ENCODE data around the gene CA11. TPM values are rescaled to one million over a fixed set of nuclear protein-coding genes. Genes with fewer than 3 reads are reported as not detected.
A peak's percentile ranks its signal among the peaks of the same experiment; 100 is the strongest.

Gene CA11
- total and polyA plus RNA-seq, 5 donors from 2014 or later: 4.1 to 10.4 (median 6.1) TPM

DNA sequence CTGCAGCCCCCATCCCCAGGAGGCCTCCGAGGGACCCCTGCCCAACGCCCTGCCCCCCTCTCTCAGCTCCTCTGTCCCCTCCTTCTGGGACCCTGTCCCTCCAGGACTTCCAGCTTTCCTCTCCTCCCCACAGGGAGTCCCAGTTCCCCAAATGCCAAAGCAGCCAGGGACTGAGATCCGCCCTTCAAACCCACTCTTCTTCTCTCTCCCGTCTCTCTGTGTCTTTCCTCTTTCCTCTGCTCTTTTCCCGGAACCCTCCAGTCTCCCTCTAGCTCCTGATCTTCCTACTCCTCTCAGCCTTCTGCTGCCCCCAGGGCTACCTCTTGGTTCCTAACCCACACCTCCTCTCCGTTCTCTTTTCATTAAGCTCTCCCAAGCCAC is 377 bp downstream of the CA11 start:
- ATAC-seq (ENCODE audit: low read depth in 2 of 2) (no peak), DNase-seq (no peak)
- Mint-ChIP-seq H3K9me3 (peaks cover 0 to 2% (median 0%) of the 10 kb centered on the region in 7 donors), H3K4me3 (peak overlapping the region; percentile 78 to 98 (median 92)), H3K36me3 (no peaks in the 10 kb centered on the region), H3K4me1 (peaks cover 12 to 69% (median 29%) of the 10 kb centered on the region in 4 donors), H3K27ac (peak overlapping the region; percentile 96 to 99 (median 98)), H3K27me3 (no peaks in the 10 kb centered on the region)
- Histone ChIP-seq H3K4me1 (ENCODE audit: control insufficient read depth, insufficient read depth, low read length, poor library complexity, severe bottlenecking) (peaks cover 37% of the 10 kb centered on the region), H3K27me3 (ENCODE audit: control insufficient read depth, insufficient read depth, low read length) (no peaks in the 10 kb centered on the region), H3K4me3 (ENCODE audit: low read depth, low read length) (peak overlapping the region; percentile 88), H3K27ac (ENCODE audit: insufficient read depth, low read length, poor library complexity, severe bottlenecking) (peak overlapping the region; percentile 92), H3K36me3 (ENCODE audit: control insufficient read depth, insufficient read depth, low read length) (no peaks in the 10 kb centered on the region), H3K9me3 (ENCODE audit: control insufficient read depth in 2 of 2, low read length in 2 of 2) (no peaks in the 10 kb centered on the region)

DNA sequence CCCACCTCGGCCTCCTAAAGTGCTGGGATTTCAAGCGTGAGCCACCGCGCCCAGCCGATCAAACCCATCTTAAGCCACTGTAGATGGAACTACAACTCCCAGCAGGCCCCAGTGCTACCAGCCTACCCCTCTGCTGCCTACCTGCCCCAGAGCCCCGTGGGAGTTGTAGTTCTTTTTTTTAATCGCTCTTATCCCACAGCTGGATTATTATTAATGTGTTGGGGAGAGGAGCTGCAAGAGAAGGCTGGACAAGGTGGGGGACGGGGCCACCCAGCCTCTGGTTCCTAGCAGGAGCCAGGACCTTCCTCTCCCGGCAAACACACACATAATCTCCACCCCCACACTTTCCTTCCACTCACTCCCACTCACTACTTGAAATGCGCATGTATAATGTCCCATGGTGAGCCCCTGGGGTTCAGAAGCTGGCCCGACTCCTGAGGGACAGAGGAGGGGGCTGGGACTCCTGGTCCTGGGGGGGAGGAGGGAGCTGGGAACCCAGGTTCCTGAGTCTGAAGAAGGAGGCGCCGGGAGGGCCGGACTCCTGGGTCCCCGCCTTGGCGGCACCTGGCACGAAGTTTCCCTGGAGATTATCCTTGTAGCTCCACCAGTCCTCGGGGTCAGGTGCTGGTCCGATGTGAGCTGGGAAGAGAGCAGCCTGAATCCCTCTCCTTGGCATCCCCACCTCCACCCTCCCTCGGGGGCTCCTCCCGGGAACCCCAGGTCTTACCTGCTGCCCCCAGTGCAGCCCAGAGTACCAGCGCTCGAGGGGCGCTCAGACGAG is 958 bp downstream of the CA11 start:
- H3K27me3 Mint-ChIP-seq: no peaks in the 10 kb centered on the region
- ATAC-seq (ENCODE audit: low read depth in 2 of 2): peak; percentile 70 to 72
- peak overlapping the region; percentile 92 for H3K27ac ChIP-seq (ENCODE audit: insufficient read depth, low read length, poor library complexity, severe bottlenecking)
- no peaks in the 10 kb centered on the region for H3K36me3 Mint-ChIP-seq
- H3K9me3 Mint-ChIP-seq: peaks cover 0 to 2% (median 0%) of the 10 kb centered on the region in 7 donors
- H3K4me1 Mint-ChIP-seq: peaks cover 12 to 67% (median 29%) of the 10 kb centered on the region in 4 donors
- peak overlapping the region; percentile 53 to 98 (median 96) for H3K27ac Mint-ChIP-seq
- H3K27me3 ChIP-seq (ENCODE audit: control insufficient read depth, insufficient read depth, low read length): no peaks in the 10 kb centered on the region
- no peaks in the 10 kb centered on the region for H3K36me3 ChIP-seq (ENCODE audit: control insufficient read depth, insufficient read depth, low read length)
- peaks cover 37% of the 10 kb centered on the region for H3K4me1 ChIP-seq (ENCODE audit: control insufficient read depth, insufficient read depth, low read length, poor library complexity, severe bottlenecking)
- H3K4me3 ChIP-seq (ENCODE audit: low read depth, low read length): peak overlapping the region; percentile 88
- H3K9me3 ChIP-seq (ENCODE audit: control insufficient read depth in 2 of 2, low read length in 2 of 2): no peaks in the 10 kb centered on the region
- peak overlapping the region; percentile 78 to 98 (median 92) for H3K4me3 Mint-ChIP-seq
- peak; percentile 68 to 88 (median 81) for DNase-seq

DNA sequence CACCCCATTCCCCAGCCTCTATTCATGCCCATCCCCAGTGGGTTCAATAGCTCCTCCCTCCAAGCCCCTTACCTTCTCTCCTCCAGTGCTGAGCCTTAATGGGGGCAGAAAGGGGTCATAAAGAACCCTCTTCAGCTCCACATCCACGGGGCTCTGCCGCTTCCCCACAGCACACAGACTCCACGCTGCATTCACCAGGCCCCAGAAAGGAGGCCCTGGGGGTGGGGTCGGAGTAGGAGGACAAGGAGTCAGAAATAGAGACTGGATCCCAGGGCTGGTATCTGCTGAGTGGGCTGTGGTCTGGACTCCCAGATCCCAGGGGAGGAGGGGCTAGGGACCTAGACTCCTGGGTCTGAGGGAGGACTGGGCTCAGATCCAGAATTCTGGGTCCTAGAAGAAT is 1.6 kb downstream of the CA11 start:
- Mint-ChIP-seq H3K9me3 (peaks cover 0 to 2% (median 0%) of the 10 kb centered on the region in 7 donors), H3K4me3 (peak overlapping the region; percentile 24 to 98 (median 86)), H3K27ac (peak overlapping the region in 1 of 3 donors; percentile 89), H3K4me1 (peaks cover 9 to 66% (median 26%) of the 10 kb centered on the region in 4 donors), H3K36me3 (no peaks in the 10 kb centered on the region), H3K27me3 (no peaks in the 10 kb centered on the region)
- peaks cover 33% of the 10 kb centered on the region for H3K4me1 ChIP-seq (ENCODE audit: control insufficient read depth, insufficient read depth, low read length, poor library complexity, severe bottlenecking)
- H3K27me3 ChIP-seq (ENCODE audit: control insufficient read depth, insufficient read depth, low read length): no peaks in the 10 kb centered on the region
- ATAC-seq (ENCODE audit: low read depth in 2 of 2) (no peak), DNase-seq (no peak)
- H3K4me3 ChIP-seq (ENCODE audit: low read depth, low read length): peak overlapping the region; percentile 88
- no peak overlapping the region for H3K27ac ChIP-seq (ENCODE audit: insufficient read depth, low read length, poor library complexity, severe bottlenecking)
- H3K9me3 ChIP-seq (ENCODE audit: control insufficient read depth in 2 of 2, low read length in 2 of 2): no peaks in the 10 kb centered on the region
- no peaks in the 10 kb centered on the region for H3K36me3 ChIP-seq (ENCODE audit: control insufficient read depth, insufficient read depth, low read length)

DNA sequence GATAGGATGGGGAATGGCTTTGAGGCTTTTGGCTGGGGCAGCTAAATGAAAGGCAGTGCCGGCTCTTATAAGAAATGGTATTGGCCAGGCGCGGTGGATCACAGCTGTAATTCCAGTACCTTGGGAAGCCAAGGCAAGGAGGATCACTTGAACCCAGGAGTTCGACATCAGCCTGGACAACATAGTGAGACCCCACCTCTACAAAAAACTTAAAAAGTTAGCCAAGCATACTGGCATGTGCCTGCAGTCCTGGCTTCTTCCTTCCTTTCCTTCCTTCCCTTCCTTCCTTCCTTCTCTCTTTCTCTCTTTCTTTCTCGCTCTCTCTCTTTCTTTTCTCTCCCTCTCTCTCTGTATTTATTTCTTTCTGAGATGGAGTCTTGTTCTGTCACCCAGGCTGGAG is 3.1 kb downstream of the CA11 start:
- DNase-seq (no peak), ATAC-seq (ENCODE audit: low read depth in 2 of 2) (no peak)
- Histone ChIP-seq H3K9me3 (ENCODE audit: control insufficient read depth in 2 of 2, low read length in 2 of 2) (no peaks in the 10 kb centered on the region), H3K27me3 (ENCODE audit: control insufficient read depth, insufficient read depth, low read length) (no peaks in the 10 kb centered on the region), H3K4me3 (ENCODE audit: low read depth, low read length) (no peak overlapping the region), H3K27ac (ENCODE audit: insufficient read depth, low read length, poor library complexity, severe bottlenecking) (no peak overlapping the region), H3K4me1 (ENCODE audit: control insufficient read depth, insufficient read depth, low read length, poor library complexity, severe bottlenecking) (peaks cover 29% of the 10 kb centered on the region), H3K36me3 (ENCODE audit: control insufficient read depth, insufficient read depth, low read length) (no peaks in the 10 kb centered on the region)
- Mint-ChIP-seq H3K4me3 (peak overlapping the region in 2 of 4 donors; percentile 23 to 66), H3K27ac (no peak overlapping the region), H3K36me3 (peaks cover 4% of the 10 kb centered on the region), H3K4me1 (peaks cover 11 to 68% (median 24%) of the 10 kb centered on the region in 4 donors), H3K27me3 (no peaks in the 10 kb centered on the region), H3K9me3 (peaks cover 0 to 2% (median 0%) of the 10 kb centered on the region in 7 donors)

DNA sequence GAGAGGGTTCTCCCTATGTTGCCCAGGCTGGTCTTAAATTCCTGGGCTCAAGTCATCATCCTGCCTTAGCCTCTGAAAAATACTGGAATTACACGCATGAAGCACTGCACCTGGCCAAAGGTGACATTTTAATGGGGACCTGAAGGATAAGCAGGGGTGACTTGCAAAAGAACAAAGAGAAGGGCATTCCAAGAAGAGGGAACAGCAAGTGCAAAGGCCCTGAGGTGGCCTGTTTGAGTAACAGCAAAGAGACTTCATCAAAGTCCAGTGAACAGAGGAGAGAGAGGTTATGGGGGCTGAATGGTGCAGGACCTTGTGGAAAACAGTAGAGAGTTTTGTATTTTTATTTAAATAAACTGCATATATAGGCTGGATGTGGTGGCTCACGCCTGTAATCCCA is 4.1 kb downstream of the CA11 start:
- H3K4me3 ChIP-seq (ENCODE audit: low read depth, low read length): no peak overlapping the region
- DNase-seq: no peak
- Mint-ChIP-seq H3K36me3 (peaks cover 4% of the 10 kb centered on the region), H3K9me3 (peaks cover 0 to 2% (median 0%) of the 10 kb centered on the region in 7 donors), H3K4me3 (no peak overlapping the region), H3K27ac (no peak overlapping the region), H3K27me3 (no peaks in the 10 kb centered on the region), H3K4me1 (peaks cover 7 to 62% (median 17%) of the 10 kb centered on the region in 4 donors)
- H3K9me3 ChIP-seq (ENCODE audit: control insufficient read depth in 2 of 2, low read length in 2 of 2): no peaks in the 10 kb centered on the region
- H3K27me3 ChIP-seq (ENCODE audit: control insufficient read depth, insufficient read depth, low read length): no peaks in the 10 kb centered on the region
- H3K4me1 ChIP-seq (ENCODE audit: control insufficient read depth, insufficient read depth, low read length, poor library complexity, severe bottlenecking): peaks cover 29% of the 10 kb centered on the region
- no peak overlapping the region for H3K27ac ChIP-seq (ENCODE audit: insufficient read depth, low read length, poor library complexity, severe bottlenecking)
- no peaks in the 10 kb centered on the region for H3K36me3 ChIP-seq (ENCODE audit: control insufficient read depth, insufficient read depth, low read length)
- no peak for ATAC-seq (ENCODE audit: low read depth in 2 of 2)

DNA sequence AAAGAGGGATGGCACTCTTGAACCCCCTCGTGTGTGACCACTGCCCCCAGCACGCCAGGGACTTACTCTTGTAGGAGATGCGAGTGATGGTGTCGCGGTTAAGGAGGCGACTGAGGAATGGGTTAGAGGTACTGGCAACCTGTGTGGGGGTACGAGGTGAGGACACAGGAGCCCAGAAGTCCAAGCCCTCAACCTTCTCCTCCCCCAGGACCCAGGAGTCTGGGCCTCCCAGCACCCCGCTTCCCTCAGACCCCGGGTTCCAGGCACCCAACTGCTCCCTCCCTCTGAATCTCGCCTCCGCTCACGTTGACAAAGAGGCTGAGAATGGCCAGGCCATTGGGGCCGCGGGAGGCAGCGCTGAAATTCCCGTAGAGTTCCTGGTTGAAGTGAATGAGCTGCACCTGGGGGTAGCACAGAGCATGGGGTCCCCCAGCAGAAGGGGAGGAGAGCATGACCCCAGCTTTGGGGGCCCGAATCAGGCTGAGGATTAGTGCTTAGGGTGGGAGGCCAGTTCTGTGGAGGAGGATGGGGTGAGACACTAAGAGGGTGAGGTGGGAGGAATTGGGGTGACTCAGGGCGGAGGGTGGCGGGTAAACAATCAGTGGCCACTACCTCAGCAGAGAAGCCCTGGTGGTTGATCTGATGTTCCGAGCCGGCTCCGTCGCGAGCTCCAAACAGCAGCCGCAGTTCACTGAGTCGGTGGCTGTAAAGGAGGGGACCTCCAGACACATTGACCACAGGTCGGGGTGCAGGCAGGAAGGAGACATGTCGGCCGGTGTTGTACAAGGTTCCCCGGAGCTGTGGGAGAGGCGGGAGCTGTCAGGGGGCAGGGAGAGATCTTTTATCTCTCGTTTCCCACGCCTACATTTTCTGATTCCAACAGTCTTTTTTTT is 6.3 kb downstream of the CA11 start:
- Histone ChIP-seq H3K27ac (ENCODE audit: insufficient read depth, low read length, poor library complexity, severe bottlenecking) (no peak overlapping the region), H3K4me3 (ENCODE audit: low read depth, low read length) (no peak overlapping the region), H3K27me3 (ENCODE audit: control insufficient read depth, insufficient read depth, low read length) (no peaks in the 10 kb centered on the region), H3K36me3 (ENCODE audit: control insufficient read depth, insufficient read depth, low read length) (no peaks in the 10 kb centered on the region), H3K9me3 (ENCODE audit: control insufficient read depth in 2 of 2, low read length in 2 of 2) (no peaks in the 10 kb centered on the region), H3K4me1 (ENCODE audit: control insufficient read depth, insufficient read depth, low read length, poor library complexity, severe bottlenecking) (peaks cover 30% of the 10 kb centered on the region)
- Mint-ChIP-seq H3K4me3 (peak overlapping the region in 3 of 4 donors; percentile 19 to 99 (median 58)), H3K27ac (peak overlapping the region; percentile 46 to 98 (median 69)), H3K36me3 (peaks cover 4% of the 10 kb centered on the region), H3K27me3 (no peaks in the 10 kb centered on the region), H3K9me3 (peaks cover 0 to 2% (median 0%) of the 10 kb centered on the region in 7 donors), H3K4me1 (peaks cover 6 to 55% (median 16%) of the 10 kb centered on the region in 4 donors)
- DNase-seq (no peak), ATAC-seq (ENCODE audit: low read depth in 2 of 2) (no peak)

DNA sequence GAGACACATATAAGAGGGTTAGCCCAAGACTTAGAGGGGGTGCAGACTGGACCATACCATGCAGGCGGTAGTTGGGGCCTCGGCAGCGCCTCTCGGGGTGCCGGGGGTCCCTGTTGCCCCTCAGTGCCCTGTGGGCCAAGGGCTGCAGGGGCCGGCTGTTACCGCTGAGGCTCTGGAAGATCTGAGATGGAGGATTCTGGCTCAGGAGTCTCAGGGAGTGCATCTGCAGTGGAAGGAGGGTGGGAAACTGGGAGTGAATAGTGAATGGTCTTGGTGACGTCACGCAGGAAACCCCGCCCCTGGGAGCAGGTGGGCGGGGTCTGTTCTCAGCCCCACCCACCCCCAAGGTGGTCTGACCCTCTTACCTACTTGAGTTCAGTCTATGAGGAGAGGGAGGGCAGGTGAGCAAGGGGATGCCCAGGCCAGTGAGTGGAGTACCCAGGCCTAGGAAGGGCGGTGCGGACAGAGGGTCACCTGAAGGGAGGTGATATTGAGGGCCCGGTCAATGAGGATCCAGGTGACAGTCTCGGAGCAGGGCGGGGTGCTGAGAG is 7.1 kb downstream of the CA11 start:
- Histone ChIP-seq H3K9me3 (ENCODE audit: control insufficient read depth in 2 of 2, low read length in 2 of 2) (no peaks in the 10 kb centered on the region), H3K36me3 (ENCODE audit: control insufficient read depth, insufficient read depth, low read length) (no peaks in the 10 kb centered on the region), H3K27me3 (ENCODE audit: control insufficient read depth, insufficient read depth, low read length) (no peaks in the 10 kb centered on the region), H3K4me3 (ENCODE audit: low read depth, low read length) (peak overlapping the region; percentile 82), H3K27ac (ENCODE audit: insufficient read depth, low read length, poor library complexity, severe bottlenecking) (peak overlapping the region; percentile 95), H3K4me1 (ENCODE audit: control insufficient read depth, insufficient read depth, low read length, poor library complexity, severe bottlenecking) (peaks cover 29% of the 10 kb centered on the region)
- Mint-ChIP-seq H3K4me3 (peak overlapping the region; percentile 91 to 99 (median 96)), H3K27me3 (no peaks in the 10 kb centered on the region), H3K27ac (peak overlapping the region; percentile 97 to 98 (median 98)), H3K9me3 (peaks cover 0 to 2% (median 0%) of the 10 kb centered on the region in 7 donors), H3K36me3 (peaks cover 4% of the 10 kb centered on the region), H3K4me1 (peaks cover 9 to 55% (median 16%) of the 10 kb centered on the region in 4 donors)
- ATAC-seq (ENCODE audit: low read depth in 2 of 2): no peak
- DNase-seq: peak in 1 of 3 donors; percentile 28

Data from CD4-positive, CD25-positive, alpha-beta regulatory T cell (primary cell).